A549 (cell line): Measurements from ENCODE around the gene GINS2.

Experiments
- CHD4 ChIP-seq: fragments of 200-600 bp; sonication (generic); IDR thresholded peaks from 2 replicates; pipeline ENCODE4 v1.6.1; 2016; ENCODE audit warnings: antibody characterized with exemption, mild to moderate bottlenecking, borderline replicate concordance
- EP300 ChIP-seq, 2 experiments: fragments of >200 bp; sonication (Bioruptor Twin); formaldehyde crosslinking; IDR thresholded peaks; 2 replicates in 1 of 2; 3 replicates in 1 of 2; pipeline ENCODE4 v1.6.1; 2016 to 2017
- POLR2A ChIP-seq: IDR thresholded peaks from 2 replicates; pipeline ENCODE4 v1.6.1; 2012; ENCODE audit warnings: mild to moderate bottlenecking, low read length
- POLR2AphosphoS2 ChIP-seq: conservative IDR thresholded peaks from 2 replicates; pipeline ENCODE4 v1.6.1; 2012; ENCODE audit warnings: low read length, improper control_type of control experiment, inconsistent platforms
- TF ChIP-seq, protein P1 (sequence below): fragments of >200 bp; sonication (Bioruptor Twin); formaldehyde crosslinking; IDR thresholded peaks from 3 replicates; pipeline ENCODE4 v1.5.1; 2016
- TF ChIP-seq, protein P2 (sequence below): IDR thresholded peaks from 2 replicates; pipeline ENCODE4 v1.6.1; 2012

DNA sequence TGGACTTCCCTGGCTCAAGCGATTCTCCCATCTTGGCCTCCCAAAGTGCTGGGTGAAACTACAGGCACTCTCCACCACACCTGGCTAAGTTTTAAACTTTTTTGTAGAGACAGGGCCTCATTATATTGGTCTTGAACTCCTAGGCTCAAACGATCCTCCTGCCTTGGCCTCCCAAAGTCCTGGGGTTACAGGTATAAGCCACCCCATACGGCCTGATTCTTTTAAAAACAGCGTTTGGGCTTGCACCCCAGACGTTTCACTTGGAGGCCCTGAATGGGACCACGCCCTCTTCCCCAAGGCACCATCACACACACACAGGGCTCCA is 29.4 kb upstream of the GINS2 start:
- TF ChIP-seq, protein P1, sequence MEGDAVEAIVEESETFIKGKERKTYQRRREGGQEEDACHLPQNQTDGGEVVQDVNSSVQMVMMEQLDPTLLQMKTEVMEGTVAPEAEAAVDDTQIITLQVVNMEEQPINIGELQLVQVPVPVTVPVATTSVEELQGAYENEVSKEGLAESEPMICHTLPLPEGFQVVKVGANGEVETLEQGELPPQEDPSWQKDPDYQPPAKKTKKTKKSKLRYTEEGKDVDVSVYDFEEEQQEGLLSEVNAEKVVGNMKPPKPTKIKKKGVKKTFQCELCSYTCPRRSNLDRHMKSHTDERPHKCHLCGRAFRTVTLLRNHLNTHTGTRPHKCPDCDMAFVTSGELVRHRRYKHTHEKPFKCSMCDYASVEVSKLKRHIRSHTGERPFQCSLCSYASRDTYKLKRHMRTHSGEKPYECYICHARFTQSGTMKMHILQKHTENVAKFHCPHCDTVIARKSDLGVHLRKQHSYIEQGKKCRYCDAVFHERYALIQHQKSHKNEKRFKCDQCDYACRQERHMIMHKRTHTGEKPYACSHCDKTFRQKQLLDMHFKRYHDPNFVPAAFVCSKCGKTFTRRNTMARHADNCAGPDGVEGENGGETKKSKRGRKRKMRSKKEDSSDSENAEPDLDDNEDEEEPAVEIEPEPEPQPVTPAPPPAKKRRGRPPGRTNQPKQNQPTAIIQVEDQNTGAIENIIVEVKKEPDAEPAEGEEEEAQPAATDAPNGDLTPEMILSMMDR: no peak
- TF ChIP-seq, protein P2, sequence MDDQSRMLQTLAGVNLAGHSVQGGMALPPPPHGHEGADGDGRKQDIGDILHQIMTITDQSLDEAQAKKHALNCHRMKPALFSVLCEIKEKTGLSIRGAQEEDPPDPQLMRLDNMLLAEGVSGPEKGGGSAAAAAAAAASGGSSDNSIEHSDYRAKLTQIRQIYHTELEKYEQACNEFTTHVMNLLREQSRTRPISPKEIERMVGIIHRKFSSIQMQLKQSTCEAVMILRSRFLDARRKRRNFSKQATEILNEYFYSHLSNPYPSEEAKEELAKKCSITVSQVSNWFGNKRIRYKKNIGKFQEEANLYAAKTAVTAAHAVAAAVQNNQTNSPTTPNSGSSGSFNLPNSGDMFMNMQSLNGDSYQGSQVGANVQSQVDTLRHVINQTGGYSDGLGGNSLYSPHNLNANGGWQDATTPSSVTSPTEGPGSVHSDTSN: no peak
- TF ChIP-seq POLR2A (no peak), POLR2AphosphoS2 (no peak), CHD4 (no peak), EP300 (IDR thresholded peaks at IDR 0.05) (no peak)
